HG03108 (cell line): ENCODE data around the gene HBD.

Source experiments
- ATAC-seq: cut with Tn5 transposase; IDR thresholded peaks from one replicate; pipeline ENCODE4 v1.9.1; 2021; ENCODE audit warnings: moderate library complexity; ENCODE audit not compliant: unreplicated experiment

The HBD gene

DNA sequence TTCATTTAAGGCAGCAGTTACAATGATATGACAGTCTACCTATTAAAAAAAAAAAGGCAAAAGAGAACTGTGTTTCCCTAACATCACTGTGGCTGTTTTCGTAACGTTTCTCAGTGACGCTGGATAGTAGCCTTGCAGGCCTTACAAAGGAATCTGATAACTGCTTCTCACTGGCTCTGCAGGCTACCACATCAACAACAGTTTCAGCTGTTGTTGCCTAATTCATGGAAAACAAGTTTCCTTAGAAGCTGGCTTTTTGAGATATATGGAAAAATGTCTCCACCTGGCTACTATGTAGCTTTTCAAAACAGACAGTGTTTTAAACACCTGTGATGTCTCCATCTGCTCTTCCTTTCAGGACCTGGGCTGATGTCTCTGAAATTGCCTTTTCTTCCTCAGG, 37.6 kb downstream of the HBD start:
- ATAC-seq = no peak

DNA sequence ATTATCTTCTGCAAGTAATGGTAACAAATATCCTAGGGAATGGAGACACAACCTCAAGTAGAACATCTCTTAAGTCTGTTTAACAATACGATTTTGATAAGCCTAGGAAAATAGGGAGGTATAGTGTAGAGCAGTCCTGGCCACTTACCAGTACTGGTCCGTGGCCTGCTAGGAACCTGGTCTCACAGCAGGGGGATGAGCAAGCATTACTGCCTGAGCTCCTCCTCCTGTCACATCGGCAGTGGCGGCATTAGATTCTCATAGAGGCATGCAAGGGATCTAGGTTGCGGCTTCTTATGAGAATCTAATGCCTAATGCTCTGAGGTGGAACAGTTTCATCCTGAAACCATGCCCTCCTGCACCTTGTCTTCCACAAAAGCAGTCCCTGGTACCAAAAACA, 38.2 kb downstream of the HBD start:
- no peak for ATAC-seq

DNA sequence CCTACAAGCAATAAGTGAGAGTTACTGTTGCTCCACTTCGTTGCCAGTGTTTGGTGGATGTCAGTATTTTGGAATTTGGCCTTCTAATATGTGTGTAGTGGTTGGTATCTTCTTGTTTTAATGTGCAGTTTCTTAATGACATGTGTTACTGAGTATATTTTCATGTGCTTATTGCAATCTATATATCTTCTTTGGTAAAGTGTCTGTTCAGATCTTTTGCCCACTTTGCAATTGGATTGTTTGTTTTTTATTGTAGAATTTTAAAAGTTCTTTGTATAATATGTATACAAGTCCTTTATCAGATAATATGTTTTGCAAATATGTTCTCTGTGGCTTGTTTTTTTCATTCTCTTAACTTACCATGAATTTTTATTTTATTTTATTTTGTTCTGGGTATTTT, 41.5 kb downstream of the HBD start:
- ATAC-seq = no peak

DNA sequence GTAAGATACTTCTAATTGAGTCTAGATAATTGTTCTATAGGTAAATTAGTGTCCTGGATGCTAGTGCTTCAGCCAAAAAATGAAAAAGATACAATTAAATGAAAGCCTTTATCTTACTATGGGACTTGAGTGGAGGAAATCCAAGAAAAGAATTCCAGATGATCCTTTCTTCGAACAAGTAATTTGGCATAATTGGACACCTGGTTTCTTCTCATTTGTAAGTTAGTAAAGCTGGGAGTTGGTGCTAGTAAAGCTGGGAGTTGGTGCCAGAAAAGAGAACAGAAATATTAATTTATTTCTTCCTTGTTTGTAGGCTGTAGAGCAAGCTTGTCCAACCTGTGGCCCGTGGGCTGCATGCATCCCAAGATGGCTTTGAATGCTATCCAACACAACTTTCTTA, 46.1 kb downstream of the HBD start:
- no peak for ATAC-seq
